HG03039 (cell line): ENCODE results near the gene IRF2BPL.
A peak's percentile ranks its signal among the peaks of the same experiment; 100 is the strongest.

Experiments used
- ATAC-seq: cut with Tn5 transposase; IDR thresholded peaks from one replicate; pipeline ENCODE4 v1.9.1; 2021; ENCODE audit warnings: mild to moderate bottlenecking, moderate library complexity; ENCODE audit not compliant: unreplicated experiment

IRF2BPL gene

DNA sequence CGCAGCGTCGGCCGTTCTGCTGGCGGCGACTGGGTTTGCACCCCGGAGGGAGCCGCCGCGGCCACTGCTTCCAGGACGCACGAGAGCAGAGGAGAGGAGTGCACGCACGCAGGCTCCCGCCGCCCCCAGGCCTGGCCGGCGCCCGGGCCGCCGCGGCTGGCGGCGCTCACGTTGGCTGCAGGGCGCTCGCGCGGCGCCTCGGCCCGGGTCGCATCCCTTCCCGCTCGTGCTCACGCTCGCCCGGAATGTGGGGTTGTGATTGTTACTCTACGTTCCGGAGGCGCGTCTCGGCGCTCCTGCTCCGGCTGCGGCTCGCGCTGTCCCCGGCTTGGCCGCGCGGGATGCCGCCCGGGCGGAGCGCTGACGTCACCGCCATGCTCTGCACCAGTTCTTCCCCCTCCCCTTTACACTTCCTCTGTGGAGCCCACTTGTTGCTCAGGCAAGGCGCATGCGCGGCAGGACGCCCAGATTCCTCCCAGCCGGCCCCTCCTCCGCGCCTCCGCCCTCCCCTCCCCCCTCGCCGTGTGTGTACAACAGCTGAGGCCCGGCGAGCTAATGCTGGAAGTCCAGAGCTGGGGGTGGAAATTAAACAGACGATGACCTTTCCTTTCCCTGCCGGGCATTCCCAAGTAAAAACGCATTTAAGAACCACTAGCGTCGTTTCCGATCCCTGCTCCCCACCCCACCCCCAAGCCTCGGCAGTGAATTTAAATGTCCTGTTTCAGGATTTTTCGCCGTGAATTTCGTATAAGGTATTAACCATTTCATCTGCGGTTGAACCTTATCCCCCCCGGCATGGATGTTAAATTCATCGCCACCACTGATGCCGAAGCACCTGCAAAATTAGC lies at the start of gene IRF2BPL:
Gene IRF2BPL (minus strand): TSS at position 325 of the 848 bp plus-strand sequence. CDS start 916 bp downstream, outside the sequence.
- ATAC-seq, result peak; percentile 73

DNA sequence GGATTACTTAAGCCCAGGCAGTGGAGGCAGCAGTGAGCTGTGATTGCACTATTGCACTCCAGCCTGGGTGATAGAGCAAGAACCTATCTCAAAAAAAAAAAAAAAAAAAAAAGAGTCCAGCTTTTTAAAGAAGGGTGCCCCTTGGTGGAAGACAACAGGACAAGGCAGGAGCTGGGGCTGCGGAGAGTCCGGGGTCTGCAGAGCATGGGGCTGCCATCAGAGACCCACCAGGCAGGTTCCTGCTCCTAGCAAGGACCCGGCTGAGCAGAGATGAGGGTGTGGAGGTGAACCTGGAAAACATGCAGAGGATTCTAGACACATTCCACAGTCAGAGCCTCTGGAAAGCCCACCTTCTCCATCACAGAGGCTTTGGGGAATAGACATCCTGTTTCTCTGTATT lies 48.5 kb upstream of the IRF2BPL start:
- ATAC-seq, result no peak

DNA sequence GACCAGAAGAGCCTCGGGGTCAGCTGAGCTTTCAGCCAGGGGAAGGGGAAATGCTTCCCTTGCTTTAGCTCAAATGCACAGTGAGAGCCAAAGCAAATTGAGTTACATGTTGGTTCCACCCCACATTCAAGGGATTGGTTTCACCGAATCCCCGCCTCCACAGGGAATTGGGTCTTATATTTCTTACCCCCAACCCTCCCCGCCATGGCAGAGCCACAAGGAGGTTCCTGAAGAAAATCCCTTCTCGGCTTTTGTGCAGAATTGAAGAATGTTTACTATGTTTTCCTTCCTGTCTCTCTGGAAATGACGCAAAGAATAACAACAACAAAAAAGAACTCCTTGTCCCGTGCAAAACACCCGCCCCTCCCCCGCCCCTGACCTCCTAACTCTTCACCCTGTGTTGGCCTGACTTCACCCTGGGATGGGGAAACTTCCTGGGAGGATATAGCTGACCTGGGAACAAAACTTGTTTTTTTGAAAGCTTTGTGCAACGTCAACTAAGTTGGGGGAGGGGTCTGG lies 47.7 kb upstream of the IRF2BPL start:
- ATAC-seq, result no peak

DNA sequence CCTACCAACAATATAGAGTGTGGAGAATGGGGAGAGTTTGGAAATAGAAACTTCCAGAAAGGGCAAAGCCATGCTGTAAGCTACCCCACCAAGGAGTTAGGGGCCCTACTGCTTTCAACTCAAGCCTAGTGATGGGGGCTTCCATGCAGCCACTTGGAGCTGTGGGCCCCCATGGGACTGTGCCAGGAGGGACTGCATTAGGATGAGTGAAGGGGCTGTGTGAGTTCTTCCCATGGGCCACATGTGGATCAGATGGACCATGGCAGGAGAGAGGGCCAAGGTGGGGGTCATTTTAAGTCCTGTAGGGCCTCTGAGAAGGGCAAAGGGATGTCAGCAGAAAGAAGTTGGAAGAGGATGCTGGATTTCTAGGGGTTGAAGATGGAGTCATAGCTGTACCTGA lies 46.5 kb upstream of the IRF2BPL start:
- no peak for ATAC-seq

DNA sequence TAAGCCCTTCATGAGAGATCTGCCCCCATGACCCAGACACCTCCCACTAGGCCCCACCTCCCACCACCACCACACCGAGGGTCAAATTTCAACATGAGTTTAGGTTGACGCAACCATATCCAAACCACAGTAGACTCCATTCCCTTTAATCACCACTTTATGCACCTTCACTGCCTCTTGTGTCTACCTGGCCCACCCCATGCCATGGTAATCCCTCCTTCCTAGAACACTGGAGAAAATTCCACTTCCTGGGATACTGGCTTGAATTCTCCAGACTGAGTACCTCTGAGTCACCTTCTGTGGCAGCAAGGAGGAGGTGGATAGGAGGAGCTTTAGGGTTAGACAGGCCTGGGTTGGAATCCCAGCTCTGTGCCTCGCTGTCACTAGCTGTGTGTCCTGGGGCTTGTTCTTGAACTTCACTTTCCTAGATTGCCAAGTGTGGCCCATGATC lies 43.5 kb upstream of the IRF2BPL start:
- ATAC-seq, result no peak

DNA sequence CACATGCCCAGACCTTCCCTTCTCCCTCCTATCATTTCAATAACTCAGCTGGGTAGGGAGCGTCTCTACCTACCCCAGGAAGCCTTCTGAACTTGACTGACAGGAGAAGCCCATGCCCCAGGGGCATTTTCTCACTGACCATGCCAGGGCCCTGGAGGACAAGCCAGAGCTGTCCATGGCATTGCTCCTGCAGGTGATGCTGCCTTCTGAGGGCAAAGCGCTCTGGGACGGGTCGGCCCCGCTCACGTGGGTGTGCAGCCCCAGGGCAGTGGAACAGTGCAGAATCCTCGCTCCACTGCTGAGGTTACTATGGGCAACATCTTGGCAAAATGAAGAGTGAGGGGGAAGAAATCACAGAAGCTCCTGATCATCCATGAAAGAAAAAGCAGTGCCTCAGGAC lies 41.0 kb upstream of the IRF2BPL start:
- ATAC-seq, result no peak

DNA sequence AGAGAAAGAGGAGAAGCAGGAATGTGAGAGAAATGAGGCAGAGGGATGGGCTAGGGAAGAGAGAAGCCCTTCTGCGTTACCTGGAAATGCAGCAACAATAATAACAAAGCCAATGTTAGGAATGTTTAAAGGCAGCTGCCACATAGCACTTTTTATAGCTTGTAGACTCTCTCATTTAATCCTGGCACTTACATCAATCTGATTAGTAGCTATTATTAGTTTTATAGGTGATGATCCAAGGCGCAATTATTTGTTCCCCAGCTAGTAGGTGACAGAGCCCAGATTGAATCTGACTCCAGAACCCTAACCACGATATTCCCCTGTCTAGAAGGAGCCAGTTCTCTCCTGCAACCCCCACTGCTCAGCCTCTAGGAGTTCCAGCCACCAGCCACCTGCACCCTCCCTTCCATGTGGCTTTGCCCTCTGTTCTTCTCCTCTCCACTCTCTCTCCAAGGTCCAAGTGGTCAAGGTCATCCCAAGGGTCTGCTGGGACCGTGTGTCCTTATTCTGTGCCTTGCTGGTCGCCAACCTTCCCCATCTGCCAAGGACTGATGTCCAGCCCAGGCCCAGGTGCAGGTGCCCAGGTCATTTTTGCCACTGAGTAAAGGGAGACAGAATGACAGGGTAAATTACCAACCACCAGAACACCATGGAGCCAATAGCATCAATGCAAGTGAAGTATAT lies 40.2 kb upstream of the IRF2BPL start:
- no peak for ATAC-seq

DNA sequence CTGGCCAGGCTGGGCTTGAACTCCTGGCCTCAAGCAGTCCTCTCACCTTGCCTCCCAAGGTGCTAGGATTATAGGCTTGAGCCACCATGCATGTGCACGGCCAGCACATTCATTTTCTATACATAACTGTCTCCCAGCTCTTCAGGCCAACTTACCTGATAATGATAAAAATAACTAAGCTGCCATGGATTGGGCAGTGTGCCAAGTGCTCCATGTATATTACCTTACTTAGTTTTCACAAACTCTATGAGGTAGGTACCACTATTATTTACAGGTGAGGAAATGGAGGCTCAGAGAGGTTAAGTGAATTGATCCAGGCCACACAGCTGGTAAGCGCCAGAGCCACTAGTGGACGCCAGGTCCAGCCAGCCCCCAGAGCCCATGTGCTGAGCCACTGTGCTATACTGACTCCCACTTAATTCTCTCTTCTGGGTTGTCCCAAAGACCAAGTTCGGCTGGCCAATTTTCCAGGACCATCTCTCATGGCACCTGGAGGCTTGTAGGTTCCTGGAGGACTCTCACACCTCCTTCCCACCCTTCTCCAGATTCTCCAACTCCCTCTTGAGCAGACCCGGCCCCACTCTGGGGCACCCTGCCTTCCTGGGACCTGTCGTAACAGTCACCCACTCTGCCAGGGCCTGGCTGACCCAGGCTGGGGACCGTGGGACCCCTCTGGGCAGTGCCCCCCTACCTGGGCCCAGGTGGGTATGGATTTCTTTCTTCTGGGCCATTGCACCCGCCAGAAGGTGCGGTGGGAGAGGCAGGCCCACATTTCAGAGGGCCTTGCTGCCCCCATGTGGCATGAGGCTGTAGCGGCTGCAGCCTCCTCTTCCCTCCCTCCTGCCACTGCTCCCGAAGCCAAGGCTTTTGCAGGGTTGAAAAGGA lies 39.4 kb upstream of the IRF2BPL start:
- no peak for ATAC-seq

DNA sequence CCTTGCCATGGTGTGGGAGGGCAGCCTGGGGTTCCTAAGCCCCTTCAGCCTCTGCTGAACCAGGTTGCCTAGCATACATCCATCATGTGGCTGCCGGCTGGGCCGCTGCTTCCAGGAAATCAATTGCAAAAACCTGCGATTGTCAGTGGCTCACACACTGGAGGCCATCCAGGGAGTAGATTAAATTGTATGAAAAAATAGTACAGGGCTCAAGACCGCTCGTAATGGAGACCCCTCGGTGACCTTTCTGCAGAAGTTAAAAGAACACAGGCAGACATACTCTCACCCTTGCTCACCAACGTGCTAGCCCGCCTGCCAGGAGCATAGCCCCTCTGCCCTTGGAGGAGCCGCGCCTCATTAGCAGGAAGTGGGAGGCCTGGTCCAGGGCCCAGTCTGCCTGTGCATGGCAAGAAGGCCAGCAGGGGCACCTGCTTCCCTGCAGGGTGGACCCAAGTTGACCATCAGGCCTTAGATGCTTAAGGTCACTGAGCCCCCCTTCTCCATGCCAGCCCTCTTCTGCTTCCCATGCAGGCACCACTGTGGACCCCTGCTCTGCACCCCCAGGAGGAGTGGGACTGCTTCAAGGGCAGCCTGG lies 38.2 kb upstream of the IRF2BPL start:
- ATAC-seq, result no peak

DNA sequence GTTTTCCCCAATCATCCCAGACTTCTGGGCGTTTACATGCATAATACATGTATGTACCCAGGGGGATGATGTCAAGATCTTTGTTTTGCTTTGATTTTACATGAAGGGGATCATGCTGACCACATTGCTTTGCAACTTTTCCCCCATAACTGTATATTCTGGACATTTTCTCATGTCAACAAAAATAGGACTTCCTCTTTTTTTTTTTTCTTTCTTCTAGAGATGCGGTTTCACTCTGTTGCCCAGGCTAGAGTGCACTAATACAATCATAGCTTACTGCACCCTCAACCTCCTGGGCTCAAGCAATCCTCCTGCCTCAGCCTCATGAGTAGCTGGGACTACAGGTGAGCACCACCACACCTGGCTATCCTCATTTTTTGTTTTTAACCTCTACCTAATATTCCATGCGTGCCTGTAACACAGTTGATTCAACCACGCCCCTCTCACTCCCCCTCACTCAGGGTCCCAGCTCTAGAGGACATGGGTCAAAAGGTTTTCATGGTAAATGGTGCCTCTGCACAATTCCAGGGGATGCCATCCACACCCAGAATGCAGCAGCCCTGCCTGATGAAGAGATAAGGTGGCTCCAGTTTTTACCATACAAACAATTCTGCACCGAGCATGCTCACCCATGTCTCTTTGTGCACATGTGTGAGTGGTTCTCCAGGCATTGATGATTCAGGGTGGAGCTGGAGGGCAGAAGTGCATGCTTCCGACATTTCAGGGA lies 37.5 kb upstream of the IRF2BPL start:
- ATAC-seq, result no peak

DNA sequence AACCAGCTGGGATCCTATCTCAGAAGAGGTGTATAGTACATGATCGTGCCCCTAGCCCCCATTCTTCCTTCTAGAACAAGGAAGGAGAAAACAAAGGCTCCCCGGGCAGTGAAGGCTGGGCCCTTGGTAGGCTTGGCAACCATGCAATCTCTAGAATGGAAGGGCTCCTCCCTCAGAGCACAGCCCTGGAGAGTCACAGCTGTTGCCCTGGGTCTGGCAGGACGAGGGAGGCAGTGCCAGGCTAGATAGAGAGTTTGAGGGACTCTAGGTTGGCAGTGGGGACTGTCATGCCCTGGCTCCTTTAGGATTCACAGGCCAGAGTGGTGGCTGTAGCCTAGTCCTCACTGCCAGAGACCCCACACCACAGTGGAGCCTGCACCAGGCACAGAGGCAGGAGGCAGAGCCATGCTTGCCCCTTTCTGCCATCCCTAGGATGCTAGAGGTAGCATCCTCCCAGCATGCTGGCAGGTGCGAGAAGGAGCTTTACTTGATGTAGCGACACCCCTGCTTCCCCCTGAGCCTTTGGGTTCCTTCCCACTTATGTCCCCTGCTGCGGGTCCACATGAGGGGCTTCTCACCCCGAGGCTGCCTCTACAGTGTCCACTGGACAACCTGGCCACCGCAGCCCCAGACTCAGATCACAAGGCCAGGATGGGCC lies 36.1 kb upstream of the IRF2BPL start:
- no peak for ATAC-seq

DNA sequence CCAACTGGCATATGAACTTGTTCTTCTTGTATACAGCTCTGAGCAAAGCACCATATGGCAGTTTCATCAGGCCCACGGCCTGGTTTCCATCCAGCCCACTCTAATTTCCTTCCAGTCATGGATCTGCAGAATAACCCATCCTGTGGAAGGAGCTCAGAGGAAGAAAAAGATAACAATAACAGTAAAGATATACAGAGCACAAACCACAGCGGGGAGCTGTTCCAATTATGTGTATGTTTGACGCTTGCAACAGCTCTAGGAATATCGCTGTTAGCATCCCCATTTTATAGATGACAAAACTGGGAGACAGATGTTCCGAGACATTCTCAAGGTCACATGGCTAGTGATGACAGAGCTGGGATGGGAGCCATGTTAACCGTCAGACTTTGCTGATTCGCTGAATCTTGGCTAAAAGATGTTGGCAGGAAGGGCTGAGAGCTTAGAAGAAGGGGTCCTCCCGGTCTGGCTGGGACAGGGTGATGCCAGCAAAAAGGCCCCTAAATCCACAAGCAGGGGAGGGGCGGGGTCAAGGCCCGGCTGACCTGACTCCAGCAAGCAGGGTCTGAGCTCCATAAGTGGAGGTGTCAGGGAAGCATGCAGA lies 35.2 kb upstream of the IRF2BPL start:
- ATAC-seq, result no peak

DNA sequence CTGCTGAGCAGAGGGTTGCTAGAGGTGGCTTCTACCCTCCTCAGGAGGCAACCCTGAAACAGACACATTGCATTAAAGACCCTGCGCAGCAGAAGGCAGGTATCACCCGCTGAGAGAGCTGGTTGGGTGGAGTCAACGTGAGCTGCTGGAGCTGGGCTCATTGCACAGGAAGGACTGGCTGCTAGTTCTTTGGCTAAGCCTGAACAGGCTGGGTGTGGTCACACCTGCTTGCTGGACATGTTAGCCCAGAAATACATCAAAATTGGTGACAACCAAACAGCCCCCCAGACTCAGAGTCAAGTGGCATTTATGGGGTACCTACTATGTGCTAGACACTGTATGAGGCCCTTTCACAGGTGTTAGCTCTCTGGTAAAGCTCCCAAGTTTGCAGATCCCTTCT lies 33.8 kb upstream of the IRF2BPL start:
- ATAC-seq, result no peak

DNA sequence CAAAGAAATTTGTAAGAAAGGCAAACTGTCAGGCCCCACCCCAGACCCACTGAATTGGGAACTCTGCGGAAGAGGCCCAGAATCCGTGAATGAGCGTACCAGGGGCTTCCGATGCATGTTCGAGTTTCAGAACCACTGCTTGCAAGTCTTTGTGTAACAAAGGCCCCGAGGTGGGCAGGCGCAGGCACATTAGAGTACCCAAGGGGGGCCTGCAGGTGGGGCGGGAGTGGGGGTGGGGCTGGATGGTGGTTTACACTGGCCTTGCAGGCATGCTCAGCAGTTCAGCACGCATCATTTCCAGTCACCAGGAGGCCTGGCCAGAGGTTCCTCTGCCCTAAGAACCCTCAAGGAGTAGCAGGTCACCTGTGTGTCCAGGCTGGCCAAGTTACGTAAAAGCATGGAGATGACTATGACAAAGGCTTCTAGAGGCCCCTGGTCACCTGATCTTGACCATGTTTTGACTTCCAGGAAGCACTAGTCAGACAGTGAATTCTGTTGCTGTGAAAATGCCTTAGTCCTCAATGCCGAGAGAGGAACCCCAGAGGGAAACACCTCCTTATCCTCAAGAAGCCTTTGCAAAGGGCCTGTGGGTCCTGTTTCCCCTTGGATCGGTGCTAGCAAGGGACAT lies 33.2 kb upstream of the IRF2BPL start:
- ATAC-seq, result no peak

DNA sequence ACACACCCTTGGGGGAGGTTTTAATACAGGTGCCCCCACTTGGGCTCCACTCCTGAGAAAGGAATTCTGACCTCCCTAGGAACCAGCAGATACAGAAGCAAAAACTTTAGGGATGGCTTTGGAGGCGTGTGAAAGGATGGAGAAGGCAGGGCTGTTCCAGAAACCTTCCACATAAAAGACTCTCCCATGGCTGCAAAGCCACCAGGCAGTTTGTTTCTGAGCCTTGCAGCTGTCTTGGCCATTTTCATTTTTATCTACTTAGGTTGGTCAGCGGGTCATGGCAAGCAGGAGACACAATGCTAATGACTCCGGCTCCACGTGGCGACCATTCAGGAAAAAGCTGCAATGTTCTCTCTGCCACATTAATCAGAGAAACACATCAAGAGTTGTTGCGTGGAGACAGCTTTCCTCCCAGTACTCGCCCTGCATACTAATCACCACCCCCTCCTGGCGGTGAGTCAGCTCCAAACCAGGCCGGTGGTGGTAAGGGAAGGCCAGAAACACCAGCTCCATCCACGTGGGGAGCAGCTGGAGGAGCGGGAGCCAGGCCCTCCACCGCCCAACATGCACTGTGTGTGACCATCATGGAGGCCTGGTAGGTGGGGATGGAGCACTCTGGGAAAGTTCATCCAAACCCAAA lies 30.9 kb upstream of the IRF2BPL start:
- ATAC-seq, result no peak

DNA sequence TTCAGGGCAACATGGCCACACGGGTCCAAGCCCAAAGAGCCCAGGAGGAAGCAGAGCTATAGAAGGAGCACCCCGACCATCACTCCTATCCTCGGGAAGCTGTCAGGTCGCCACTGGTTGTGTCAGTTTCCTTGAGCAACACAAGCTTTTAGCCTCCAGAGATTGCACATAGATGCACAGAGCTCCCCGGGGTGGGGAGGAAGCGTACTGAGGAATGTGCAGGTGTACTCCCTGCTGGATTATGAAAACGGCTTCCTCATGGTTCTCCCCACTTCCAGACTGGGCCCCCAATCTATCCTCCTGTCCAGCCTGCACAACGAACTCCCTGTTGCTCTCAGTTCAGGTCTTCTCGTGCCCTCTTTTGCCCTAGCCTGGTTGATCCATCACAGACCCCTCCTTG lies 30.3 kb upstream of the IRF2BPL start:
- ATAC-seq, result no peak

DNA sequence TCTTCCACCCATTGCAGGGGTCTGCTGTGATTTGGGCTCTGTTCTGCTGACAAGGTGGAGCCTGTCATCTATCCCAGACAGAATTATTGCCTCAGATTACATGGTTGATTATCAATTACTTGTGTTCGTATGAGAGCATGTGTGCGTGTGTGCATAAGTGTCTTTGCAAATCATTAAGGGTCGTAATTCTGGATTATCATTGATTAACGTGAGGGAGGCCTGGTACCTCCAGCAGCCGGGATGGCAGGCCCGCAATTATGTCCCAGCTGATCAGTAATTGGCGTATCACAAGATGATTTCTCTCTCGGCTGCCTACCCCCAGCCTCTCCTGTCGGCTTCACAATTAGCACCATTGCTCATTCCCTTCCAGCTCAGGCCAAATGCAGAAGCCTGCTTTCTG lies 29.6 kb upstream of the IRF2BPL start:
- ATAC-seq, result no peak

DNA sequence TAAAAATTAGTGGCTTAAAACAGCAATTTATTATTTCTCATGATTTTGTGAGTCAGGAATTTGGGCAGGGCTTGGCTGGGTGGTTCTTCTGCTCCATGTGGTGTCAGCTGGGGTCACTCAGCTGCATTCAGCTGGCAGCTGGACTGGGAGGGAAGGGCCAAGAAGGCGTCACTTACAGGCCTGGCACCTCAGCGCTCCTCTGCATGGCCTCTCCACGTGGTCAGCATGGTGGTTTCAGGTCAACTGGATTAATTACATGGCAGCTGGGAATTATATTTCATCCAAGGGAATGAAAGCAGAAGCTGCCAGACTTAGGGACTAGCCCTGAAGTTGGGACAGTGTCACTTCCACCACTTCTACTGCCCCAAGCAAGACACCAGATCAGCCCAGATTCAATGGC lies 27.5 kb upstream of the IRF2BPL start:
- no peak for ATAC-seq
